HUES6 (cell line): Measurements from ENCODE around the gene TCOF1.

Experiments
- H3K27ac ChIP-seq: 2 replicates; pipeline ENCODE4 v1.7.0; 2013; ENCODE audit warnings: low read depth, mild to moderate bottlenecking, low read length, inconsistent platforms
- H3K27me3 ChIP-seq: 2 replicates; pipeline ENCODE4 v1.6.1; 2013; ENCODE audit warnings: low read length; ENCODE audit not compliant: control insufficient read depth, insufficient read depth
- H3K36me3 ChIP-seq: 2 replicates; pipeline ENCODE4 v1.6.1; 2013; ENCODE audit warnings: low read length; ENCODE audit not compliant: control insufficient read depth, insufficient read depth
- H3K4me1 ChIP-seq: 2 replicates; pipeline ENCODE4 v1.6.1; 2013; ENCODE audit warnings: low read length; ENCODE audit not compliant: control insufficient read depth, insufficient read depth
- H3K4me3 ChIP-seq: 2 replicates; pipeline ENCODE4 v1.5.1; 2013; ENCODE audit warnings: low read depth, low read length
- H3K9ac ChIP-seq: one replicate; pipeline ENCODE4 v1.6.1; 2013; ENCODE audit warnings: mild to moderate bottlenecking, low read length
- H3K9me3 ChIP-seq: 2 replicates; pipeline ENCODE4 v1.6.1; 2013; ENCODE audit warnings: low read depth, low read length; ENCODE audit not compliant: control insufficient read depth, insufficient read depth

The TCOF1 gene

DNA sequence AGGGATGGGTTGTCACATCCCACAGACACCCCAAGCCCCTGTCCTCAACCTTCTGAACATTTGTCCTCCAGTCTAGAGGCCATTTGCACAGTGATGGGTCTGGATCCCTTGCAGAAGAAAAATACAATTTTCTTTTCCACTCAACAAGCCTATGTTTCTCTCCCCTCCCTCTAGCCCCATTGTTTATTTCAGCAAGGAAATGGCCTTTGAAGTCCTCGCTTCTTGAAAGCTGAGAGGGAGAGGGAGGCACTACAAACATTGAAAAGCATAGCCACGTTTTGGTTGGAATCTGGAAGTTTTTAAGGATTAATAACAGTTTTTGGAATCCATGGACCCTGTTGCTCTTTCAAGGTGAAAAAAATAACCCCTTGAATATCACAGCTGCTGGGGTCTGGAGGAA, 30.8 kb upstream of the TCOF1 start:
- Histone ChIP-seq H3K9ac (no peak overlapping the region), H3K4me1 (peaks cover 6% of the 10 kb centered on the region; the same call in 1 of the 2 replicates), H3K27ac (no peak overlapping the region), H3K4me3 (no peak overlapping the region), H3K36me3 (no peaks in the 10 kb centered on the region), H3K27me3 (no peaks in the 10 kb centered on the region), H3K9me3 (no peaks in the 10 kb centered on the region)

DNA sequence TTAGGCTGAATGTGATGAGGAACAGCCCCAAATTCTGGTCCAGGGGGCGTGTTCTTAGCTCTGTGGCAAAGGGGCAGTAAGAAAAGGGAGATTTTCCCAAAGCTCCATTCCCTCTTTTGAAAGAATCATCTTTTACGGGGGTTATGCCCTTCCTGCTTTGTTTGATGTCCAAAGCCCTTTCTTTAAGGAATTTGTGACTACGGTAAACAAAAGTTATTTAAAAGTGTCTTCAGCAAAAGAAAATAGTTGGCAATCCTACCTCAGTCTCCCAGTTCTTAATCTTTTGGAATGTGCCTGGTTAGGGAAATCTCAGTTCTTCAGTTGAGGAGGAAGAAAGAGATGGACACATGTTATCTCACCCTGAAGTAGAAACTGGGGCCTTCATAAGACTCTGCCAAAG, 30.4 kb upstream of the TCOF1 start:
- H3K36me3 ChIP-seq = no peaks in the 10 kb centered on the region
- H3K9ac ChIP-seq = no peak overlapping the region
- no peak overlapping the region for H3K4me3 ChIP-seq
- H3K4me1 ChIP-seq = peaks cover 6% of the 10 kb centered on the region; the same call in 1 of the 2 replicates
- H3K27me3 ChIP-seq = no peaks in the 10 kb centered on the region
- H3K27ac ChIP-seq = no peak overlapping the region
- no peaks in the 10 kb centered on the region for H3K9me3 ChIP-seq

DNA sequence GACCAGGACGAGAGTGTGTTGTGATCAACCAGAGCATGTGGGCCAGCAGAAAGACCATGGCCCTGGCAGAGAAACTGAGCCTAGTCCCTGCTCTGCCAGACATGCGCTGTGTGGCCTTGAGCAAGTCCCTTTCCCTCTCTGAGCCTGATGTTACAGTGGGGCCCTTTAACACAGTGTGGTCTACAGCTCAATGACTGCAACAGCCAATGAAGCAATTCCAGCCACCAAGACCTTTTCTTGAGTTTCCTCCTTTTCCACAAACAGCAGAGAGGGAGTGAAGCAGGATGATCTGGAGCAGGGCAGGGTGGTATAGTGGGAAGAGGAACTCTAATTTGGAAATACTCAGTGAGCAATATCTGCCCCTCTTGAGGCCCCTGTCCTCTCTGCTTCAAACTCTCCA, 29.0 kb upstream of the TCOF1 start:
- no peaks in the 10 kb centered on the region for H3K36me3 ChIP-seq
- no peaks in the 10 kb centered on the region for H3K9me3 ChIP-seq
- H3K9ac ChIP-seq = no peak overlapping the region
- peaks cover 6% of the 10 kb centered on the region; the same call in 1 of the 2 replicates for H3K4me1 ChIP-seq
- H3K27me3 ChIP-seq = no peaks in the 10 kb centered on the region
- H3K27ac ChIP-seq = no peak overlapping the region
- H3K4me3 ChIP-seq = no peak overlapping the region

DNA sequence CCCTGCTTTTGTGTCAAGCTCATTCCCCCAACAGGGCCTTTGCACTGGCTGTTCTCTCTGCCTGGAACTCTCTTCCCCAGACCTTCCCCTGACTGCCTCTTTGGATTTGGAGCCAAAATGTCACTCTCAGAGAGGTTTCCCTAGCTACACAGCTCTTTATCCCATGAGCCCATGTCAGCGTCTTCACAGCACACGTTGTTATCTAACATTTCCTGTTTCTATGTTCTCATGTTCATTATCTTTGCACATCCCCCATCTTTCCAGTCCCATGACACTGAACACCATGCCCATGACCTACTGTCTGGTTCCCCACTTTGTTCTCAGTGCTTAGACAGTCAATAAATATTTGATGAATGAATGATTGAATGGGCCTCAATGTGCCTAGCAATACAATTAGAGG, 28.5 kb upstream of the TCOF1 start:
- H3K9me3 ChIP-seq = no peaks in the 10 kb centered on the region
- no peak overlapping the region for H3K27ac ChIP-seq
- no peaks in the 10 kb centered on the region for H3K36me3 ChIP-seq
- H3K9ac ChIP-seq = no peak overlapping the region
- H3K4me1 ChIP-seq = peaks cover 6% of the 10 kb centered on the region; the same call in 1 of the 2 replicates
- no peak overlapping the region for H3K4me3 ChIP-seq
- H3K27me3 ChIP-seq = no peaks in the 10 kb centered on the region

DNA sequence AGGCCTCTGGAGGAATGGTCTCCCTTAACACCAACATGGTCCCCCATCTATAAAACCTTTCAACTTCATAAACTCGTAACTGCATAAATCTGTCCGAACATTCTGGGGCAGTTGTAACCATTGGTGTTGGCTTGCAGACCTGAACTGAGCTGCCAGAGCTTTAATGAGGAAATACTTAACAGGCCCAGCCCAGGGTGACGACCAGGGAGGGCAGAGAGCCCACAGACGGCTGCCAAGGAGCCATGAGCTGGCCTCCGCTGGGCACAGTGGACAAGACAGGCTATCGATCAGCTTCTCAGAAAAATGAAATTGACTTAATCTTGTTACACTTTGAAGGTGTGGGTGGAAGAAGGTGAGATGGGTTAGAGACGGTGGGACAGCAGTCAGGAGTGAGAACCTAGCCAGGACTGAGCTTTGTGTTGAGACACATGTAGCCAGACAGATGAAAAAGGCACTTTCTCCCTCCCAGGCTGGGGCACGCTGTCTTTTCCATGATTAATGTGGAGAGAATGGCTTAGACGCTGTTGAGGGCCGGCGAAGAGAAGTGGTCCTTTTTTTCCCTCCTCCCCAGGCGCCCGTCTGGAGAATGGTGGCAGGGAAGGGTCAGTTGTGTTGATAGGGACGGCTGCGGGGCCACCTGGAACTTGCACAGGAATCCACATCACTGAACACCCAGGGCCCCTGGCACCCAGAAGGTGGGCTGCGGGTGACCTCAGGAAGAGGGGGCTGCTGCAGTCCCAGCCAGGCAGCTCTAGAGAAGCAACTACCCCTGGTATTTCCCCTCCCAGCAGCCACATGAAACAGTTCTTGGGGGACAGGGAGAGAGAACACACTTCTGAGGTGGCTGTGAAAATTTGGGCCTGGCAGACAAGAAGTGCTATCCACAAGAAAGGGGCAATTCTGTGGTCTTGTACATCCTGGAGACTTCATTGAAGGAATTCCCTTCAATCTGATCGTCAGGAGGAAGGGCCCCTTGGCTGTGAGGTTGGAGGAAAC, 27.3 kb upstream of the TCOF1 start:
- H3K27me3 ChIP-seq = no peaks in the 10 kb centered on the region
- H3K9me3 ChIP-seq = no peaks in the 10 kb centered on the region
- H3K9ac ChIP-seq = no peak overlapping the region
- no peak overlapping the region for H3K27ac ChIP-seq
- H3K36me3 ChIP-seq = no peaks in the 10 kb centered on the region
- H3K4me3 ChIP-seq = no peak overlapping the region
- peaks cover 6% of the 10 kb centered on the region; the same call in 1 of the 2 replicates for H3K4me1 ChIP-seq

DNA sequence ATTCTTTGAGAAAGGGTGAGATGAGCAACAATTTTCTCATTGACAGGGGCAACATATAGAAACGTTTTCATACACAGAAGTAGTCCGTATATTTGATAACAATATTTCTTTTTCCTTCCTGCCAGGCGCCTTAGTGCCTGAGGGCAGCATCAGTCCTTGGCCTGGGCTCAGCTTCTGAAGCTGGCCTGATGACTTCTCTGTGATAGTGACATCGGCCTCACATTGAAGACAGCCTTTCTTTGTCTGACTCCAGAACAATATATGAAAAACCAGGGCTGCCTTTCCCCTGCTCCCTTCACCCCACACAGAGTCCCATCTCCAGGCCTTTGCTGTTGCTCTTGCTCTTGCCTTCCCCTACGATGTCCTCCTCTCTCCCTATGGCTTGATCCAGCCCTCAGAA, 24.1 kb upstream of the TCOF1 start:
- Histone ChIP-seq H3K9me3 (no peaks in the 10 kb centered on the region), H3K4me3 (no peak overlapping the region), H3K4me1 (no peaks in the 10 kb centered on the region), H3K27me3 (no peaks in the 10 kb centered on the region), H3K9ac (no peak overlapping the region), H3K27ac (no peak overlapping the region), H3K36me3 (no peaks in the 10 kb centered on the region)

DNA sequence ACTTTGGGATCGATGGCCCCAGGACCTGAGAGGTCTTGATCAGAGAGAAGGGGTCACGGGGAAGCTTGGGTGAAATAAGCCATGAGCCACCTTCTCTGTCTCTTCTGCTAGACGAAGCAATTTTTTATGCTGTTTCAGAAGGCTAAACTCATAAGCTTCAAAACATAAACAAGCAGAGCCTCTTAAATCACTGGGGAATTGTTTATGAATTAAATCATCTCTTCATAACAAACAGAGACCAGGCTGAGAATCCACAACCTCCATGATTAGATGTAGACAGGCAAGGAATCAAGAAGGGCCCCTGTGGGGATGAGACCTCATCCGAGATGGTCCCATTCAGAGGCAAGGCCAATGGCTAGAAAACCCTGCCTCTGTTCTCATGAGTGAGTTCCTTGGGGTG, 21.7 kb upstream of the TCOF1 start:
- Histone ChIP-seq H3K27ac (no peak overlapping the region), H3K9me3 (no peaks in the 10 kb centered on the region), H3K27me3 (no peaks in the 10 kb centered on the region), H3K36me3 (no peaks in the 10 kb centered on the region), H3K4me1 (no peaks in the 10 kb centered on the region), H3K4me3 (no peak overlapping the region), H3K9ac (no peak overlapping the region)

DNA sequence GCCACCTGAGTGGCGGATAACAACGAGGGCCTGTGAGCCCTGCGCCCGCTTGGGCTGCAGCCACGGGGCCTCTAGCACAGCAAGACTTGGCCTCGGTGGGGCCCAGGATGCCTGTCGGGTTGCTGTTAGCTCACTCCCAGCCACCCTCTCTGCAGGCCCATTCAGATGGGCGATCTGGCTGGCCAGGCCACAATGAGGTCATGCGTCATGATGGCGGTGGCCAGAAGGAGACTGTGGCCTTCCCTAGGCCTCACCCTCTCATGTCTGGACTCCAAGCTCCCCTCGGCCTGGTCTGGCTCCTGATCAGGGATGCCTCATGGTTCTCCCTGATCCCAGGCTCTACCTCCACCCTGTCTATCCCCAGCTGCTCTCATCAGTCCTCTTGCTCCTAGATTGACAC, 19.0 kb upstream of the TCOF1 start:
- H3K9ac ChIP-seq = no peak overlapping the region

DNA sequence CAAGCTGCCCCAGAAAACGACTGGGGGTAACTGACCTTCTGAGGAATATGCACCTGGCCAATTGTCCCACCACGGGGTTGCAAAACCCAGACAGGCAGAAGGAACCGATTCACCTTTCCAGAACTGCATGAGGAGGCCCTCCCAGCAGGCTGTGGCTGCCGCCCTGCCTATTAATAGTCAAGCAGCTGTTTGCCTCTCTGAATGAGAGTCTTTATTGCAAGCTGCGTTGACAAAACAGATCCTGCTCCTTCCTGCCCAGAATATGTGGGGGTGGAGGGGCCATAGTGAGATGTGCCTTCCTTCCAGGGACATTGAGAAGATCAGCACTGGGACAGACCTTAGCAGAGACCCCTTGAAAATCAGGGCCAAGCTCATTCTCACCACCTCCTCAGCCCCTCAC, 18.3 kb upstream of the TCOF1 start:
- Histone ChIP-seq H3K4me3 (no peak overlapping the region), H3K27ac (no peak overlapping the region), H3K9me3 (no peaks in the 10 kb centered on the region), H3K36me3 (no peaks in the 10 kb centered on the region), H3K27me3 (no peaks in the 10 kb centered on the region), H3K9ac (no peak overlapping the region), H3K4me1 (no peaks in the 10 kb centered on the region)

More for the DNA sequence above, 19.0 kb upstream of the TCOF1 start:
- H3K4me3 ChIP-seq = no peak overlapping the region
- H3K4me1 ChIP-seq = no peaks in the 10 kb centered on the region
- H3K27me3 ChIP-seq = no peaks in the 10 kb centered on the region
- H3K9me3 ChIP-seq = no peaks in the 10 kb centered on the region
- no peaks in the 10 kb centered on the region for H3K36me3 ChIP-seq
- no peak overlapping the region for H3K27ac ChIP-seq

DNA sequence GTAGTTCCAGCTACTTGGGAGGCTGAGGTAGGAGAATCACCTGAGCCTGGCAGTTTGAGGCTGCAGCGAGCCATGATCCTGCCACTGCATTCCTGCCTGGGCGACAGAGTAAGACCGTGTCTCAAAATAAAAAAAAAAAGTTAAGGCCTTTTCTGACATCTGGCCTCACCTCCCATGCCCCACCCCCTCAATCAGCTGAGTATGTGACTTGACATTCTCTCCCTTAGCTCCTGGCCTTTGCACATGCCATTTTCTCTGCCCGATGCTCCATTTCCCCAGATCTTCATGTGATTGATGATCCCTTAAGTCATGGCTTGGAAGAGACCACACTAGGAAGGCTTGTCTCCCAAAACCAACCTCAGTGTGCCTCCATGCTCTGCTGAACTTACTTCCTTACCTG, 17.7 kb upstream of the TCOF1 start:
- no peak overlapping the region for H3K9ac ChIP-seq
- H3K36me3 ChIP-seq = no peaks in the 10 kb centered on the region
- H3K27ac ChIP-seq = no peak overlapping the region
- H3K27me3 ChIP-seq = no peaks in the 10 kb centered on the region
- no peaks in the 10 kb centered on the region for H3K9me3 ChIP-seq
- H3K4me3 ChIP-seq = no peak overlapping the region
- no peaks in the 10 kb centered on the region for H3K4me1 ChIP-seq

DNA sequence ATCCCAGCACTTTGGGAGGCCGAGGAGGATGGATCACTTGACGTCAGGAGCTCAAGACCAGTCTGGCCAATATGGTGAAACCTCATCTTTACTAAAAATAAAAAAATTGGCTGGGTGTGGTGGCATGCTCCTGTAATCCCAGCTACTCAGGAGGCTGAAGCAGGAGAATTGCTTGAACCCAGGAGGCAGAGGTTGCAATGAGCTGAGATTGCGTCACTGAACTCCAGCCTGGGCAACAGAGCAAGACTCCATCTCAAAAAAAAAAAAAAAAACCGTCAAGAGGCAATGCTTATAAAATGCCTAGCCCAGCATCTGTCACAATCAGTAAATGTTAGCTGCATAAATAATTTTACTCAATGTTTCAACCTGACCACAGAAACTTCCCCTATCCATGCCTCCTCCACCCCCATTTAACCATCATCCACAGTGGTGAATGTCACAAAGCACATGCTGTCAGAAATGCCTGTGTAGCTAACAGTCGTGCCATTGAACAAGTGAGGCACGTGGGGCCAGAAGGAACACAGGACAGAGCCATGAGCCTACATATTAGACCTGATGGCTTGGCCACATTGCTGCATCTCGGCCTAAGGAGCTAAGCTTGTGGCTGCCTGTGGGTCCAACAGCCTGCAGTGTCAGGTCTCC, 16.8 kb upstream of the TCOF1 start:
- no peaks in the 10 kb centered on the region for H3K36me3 ChIP-seq
- H3K4me1 ChIP-seq = no peaks in the 10 kb centered on the region
- no peak overlapping the region for H3K27ac ChIP-seq
- H3K4me3 ChIP-seq = no peak overlapping the region
- H3K9me3 ChIP-seq = no peaks in the 10 kb centered on the region
- H3K27me3 ChIP-seq = no peaks in the 10 kb centered on the region
- H3K9ac ChIP-seq = no peak overlapping the region
